Keratinocyte (primary cell): ENCODE results near the gene RXRA. TPM values are rescaled to one million over a fixed set of nuclear protein-coding genes. Genes with fewer than 3 reads are reported as not detected.

Experiments used
- DNase-seq: peaks from one replicate; pipeline ENCODE4 v3.0.0-alpha.2; 2011; ENCODE audit warnings: low read depth, missing footprints, low spot score
- FAIRE-seq: peaks from 2 replicates; lab custom pipeline; 2011; peaks lifted over from hg19 to GRCh38; lab: Jason Lieb, UNC
- H2AFZ ChIP-seq: 2 replicates; pipeline ENCODE4 v1.6.0; 2012; ENCODE audit warnings: low read length, control low read depth, inconsistent platforms; ENCODE audit not compliant: control insufficient read depth
- H3K27ac ChIP-seq: 2 replicates; pipeline ENCODE4 v1.5.1; 2011; ENCODE audit warnings: low read length; ENCODE audit not compliant: control insufficient read depth, insufficient read depth
- H3K27me3 ChIP-seq: 3 replicates; pipeline ENCODE4 v1.6.0; 2011; ENCODE audit warnings: low read length; ENCODE audit not compliant: control insufficient read depth, insufficient read depth; ENCODE audit errors: extremely low read depth
- H3K36me3 ChIP-seq, 2 experiments: 2 replicates in 1 of 2; 3 replicates in 1 of 2; pipeline ENCODE4 v1.5.1; 2011; ENCODE audit warnings: low read length in 2 of 2, mild to moderate bottlenecking in 1 of 2; ENCODE audit not compliant: control insufficient read depth in 2 of 2, insufficient read depth in 2 of 2; ENCODE audit errors: extremely low read depth in 1 of 2
- H3K4me1 ChIP-seq: 3 replicates; pipeline ENCODE4 v1.5.1; 2011; ENCODE audit warnings: low read length; ENCODE audit not compliant: control insufficient read depth, insufficient read depth; ENCODE audit errors: extremely low read depth
- H3K4me2 ChIP-seq: 3 replicates; pipeline ENCODE4 v1.6.0; 2011; ENCODE audit warnings: low read depth, low read length; ENCODE audit not compliant: control insufficient read depth, insufficient read depth; ENCODE audit errors: extremely low read depth
- H3K4me3 ChIP-seq, 3 experiments: fragments of 200-600 bp in 1 of 3; sonication (generic) in 1 of 3; 2 replicates in 2 of 3; 3 replicates in 1 of 3; pipeline ENCODE4 v1.5.1; 2011 to 2016; ENCODE audit warnings: low read length in 3 of 3, mild to moderate bottlenecking in 3 of 3, control low read depth in 2 of 3, inconsistent platforms in 1 of 3, low read depth in 1 of 3, mixed read lengths in 1 of 3, mixed run types in 1 of 3, moderate library complexity in 1 of 3; ENCODE audit not compliant: control insufficient read depth in 2 of 3, insufficient read depth in 2 of 3; ENCODE audit errors: extremely low read depth in 1 of 3
- H3K79me2 ChIP-seq: 2 replicates; pipeline ENCODE4 v1.6.0; 2012; ENCODE audit warnings: low read length; ENCODE audit not compliant: control insufficient read depth, insufficient read depth
- H3K9ac ChIP-seq: 3 replicates; pipeline ENCODE4 v1.6.0; 2011; ENCODE audit warnings: low read length; ENCODE audit not compliant: control insufficient read depth, insufficient read depth; ENCODE audit errors: extremely low read depth
- H3K9me1 ChIP-seq: 3 replicates; pipeline ENCODE4 v1.6.0; 2011; ENCODE audit warnings: low read length; ENCODE audit not compliant: control insufficient read depth, insufficient read depth; ENCODE audit errors: extremely low read depth
- H3K9me3 ChIP-seq: 2 replicates; pipeline ENCODE4 v1.5.1; 2012; ENCODE audit warnings: low read depth, low read length; ENCODE audit not compliant: control insufficient read depth
- H4K20me1 ChIP-seq: 3 replicates; pipeline ENCODE4 v1.6.0; 2011; ENCODE audit warnings: low read length; ENCODE audit not compliant: control insufficient read depth, insufficient read depth; ENCODE audit errors: extremely low read depth
- EZH2 ChIP-seq: IDR thresholded peaks from one replicate; pipeline ENCODE4 v1.6.1; 2012; ENCODE audit warnings: inconsistent platforms, mild to moderate bottlenecking, low read length, moderate library complexity
- dilution Hi-C: fragments of 300-500 bp; cut with MboI; formaldehyde crosslinking; loops from one replicate; pipeline ENCODE4 v1.7.0; 2020; ENCODE audit warnings: low sequenced_read_pairs; ENCODE audit not compliant: extremely low pct_ligation_motif_present
- polyA plus RNA-seq, 5 experiments: library from polyadenylated mRNA; depleted of rRNA in 3 of 5; stranded (reverse) in 3 of 5; stranded (forward) in 1 of 5; unstranded in 1 of 5; fragments of >200 nt; gene quantifications; 1 replicate in 1 of 5; 2 replicates in 3 of 5; 3 replicates in 1 of 5; pipeline versions ENCODE4 v1.2.1 to v1.2.3, GENCODE V29; 2011 to 2012; ENCODE audit warnings: missing spikeins in 2 of 5, low read depth in 1 of 5, low replicate concordance in 1 of 5
- TF ChIP-seq, protein P1 (sequence below), 3 experiments: IDR thresholded peaks in 1 of 3; conservative IDR thresholded peaks in 1 of 3; optimal IDR thresholded peaks in 1 of 3; 2 replicates in 2 of 3; 3 replicates in 1 of 3; pipeline versions ENCODE3 to v1.5.1; 2011; ENCODE audit warnings: low read length in 3 of 3, mild to moderate bottlenecking in 3 of 3, moderate library complexity in 2 of 3, control low read depth in 1 of 3, inconsistent platforms in 1 of 3; ENCODE audit not compliant: insufficient read depth in 2 of 3; ENCODE audit errors: extremely low read depth in 1 of 3

The RXRA gene
- polyA plus RNA-seq, 1 donor (not counting 4 experiments of a cell fraction or from before 2014, with no cell fraction given), result 9.7 TPM

DNA sequence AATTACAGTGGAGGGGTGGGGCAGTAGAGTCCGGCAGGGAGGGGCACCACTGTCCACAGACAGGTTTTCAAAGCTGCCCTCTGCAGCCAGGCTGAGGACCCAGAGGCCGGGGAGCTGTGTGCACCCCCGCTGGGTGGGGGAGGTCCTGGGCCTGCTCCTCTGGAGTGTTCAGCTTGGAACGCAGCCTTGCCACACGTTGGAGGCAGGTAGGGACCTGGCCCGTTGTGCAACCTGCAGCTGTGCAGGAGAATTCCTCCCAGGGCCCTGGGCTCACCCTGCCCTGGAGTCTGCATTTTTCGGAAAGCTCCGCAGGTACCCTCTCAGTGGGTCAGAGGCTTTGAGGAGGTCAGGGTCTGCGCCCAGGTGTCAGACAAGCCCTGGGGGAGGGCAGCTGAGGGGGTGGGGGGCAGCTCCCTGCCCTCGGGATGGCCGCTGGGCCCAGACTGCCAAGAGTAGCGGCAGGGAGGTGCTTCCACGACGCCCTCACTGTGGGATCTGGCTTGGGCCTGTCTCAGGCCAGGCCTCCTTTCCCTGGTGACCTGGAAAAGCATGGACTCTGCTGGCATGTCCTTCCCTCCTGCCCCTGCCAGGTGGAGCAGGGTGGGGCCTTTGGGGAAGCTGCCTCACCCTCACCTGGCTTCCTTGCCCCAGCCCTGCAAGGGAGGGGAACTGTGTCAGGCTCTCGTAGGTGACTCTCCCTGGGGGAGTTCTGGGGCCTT is 29.5 kb downstream of the RXRA start:
- TF ChIP-seq, protein P1, sequence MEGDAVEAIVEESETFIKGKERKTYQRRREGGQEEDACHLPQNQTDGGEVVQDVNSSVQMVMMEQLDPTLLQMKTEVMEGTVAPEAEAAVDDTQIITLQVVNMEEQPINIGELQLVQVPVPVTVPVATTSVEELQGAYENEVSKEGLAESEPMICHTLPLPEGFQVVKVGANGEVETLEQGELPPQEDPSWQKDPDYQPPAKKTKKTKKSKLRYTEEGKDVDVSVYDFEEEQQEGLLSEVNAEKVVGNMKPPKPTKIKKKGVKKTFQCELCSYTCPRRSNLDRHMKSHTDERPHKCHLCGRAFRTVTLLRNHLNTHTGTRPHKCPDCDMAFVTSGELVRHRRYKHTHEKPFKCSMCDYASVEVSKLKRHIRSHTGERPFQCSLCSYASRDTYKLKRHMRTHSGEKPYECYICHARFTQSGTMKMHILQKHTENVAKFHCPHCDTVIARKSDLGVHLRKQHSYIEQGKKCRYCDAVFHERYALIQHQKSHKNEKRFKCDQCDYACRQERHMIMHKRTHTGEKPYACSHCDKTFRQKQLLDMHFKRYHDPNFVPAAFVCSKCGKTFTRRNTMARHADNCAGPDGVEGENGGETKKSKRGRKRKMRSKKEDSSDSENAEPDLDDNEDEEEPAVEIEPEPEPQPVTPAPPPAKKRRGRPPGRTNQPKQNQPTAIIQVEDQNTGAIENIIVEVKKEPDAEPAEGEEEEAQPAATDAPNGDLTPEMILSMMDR (optimal IDR thresholded peaks at IDR 0.05 in 1 of 3, IDR thresholded peaks at IDR 0.05 in 1 of 3, conservative IDR thresholded peaks at IDR 0.05 in 1 of 3; ENCODE audit: extremely low read depth in 1 of 3, insufficient read depth in 2 of 3, low read length in 3 of 3), result no peak
- TF ChIP-seq EZH2, result no peak
- H3K9ac ChIP-seq, result peak overlapping the region; percentile 68
- no peaks in the 10 kb centered on the region for H3K27me3 ChIP-seq
- H3K79me2 ChIP-seq, result peaks cover 38% of the 10 kb centered on the region
- peaks cover 15% of the 10 kb centered on the region for H4K20me1 ChIP-seq
- no peak overlapping the region for H2AFZ ChIP-seq
- H3K9me3 ChIP-seq, result no peaks in the 10 kb centered on the region
- H3K9me1 ChIP-seq, result peaks cover 12% of the 10 kb centered on the region
- peaks cover 77% of the 10 kb centered on the region for H3K4me1 ChIP-seq
- no peak for DNase-seq
- peak overlapping the region in 1 of 3 experiments; percentile 6 for H3K4me3 ChIP-seq
- peak; percentile 92 for FAIRE-seq
- dilution Hi-C loops, result no loop called here
- peak overlapping the region; percentile 72 for H3K27ac ChIP-seq
- no peaks in the 10 kb centered on the region for H3K36me3 ChIP-seq
- H3K4me2 ChIP-seq, result peak overlapping the region; percentile 61

DNA sequence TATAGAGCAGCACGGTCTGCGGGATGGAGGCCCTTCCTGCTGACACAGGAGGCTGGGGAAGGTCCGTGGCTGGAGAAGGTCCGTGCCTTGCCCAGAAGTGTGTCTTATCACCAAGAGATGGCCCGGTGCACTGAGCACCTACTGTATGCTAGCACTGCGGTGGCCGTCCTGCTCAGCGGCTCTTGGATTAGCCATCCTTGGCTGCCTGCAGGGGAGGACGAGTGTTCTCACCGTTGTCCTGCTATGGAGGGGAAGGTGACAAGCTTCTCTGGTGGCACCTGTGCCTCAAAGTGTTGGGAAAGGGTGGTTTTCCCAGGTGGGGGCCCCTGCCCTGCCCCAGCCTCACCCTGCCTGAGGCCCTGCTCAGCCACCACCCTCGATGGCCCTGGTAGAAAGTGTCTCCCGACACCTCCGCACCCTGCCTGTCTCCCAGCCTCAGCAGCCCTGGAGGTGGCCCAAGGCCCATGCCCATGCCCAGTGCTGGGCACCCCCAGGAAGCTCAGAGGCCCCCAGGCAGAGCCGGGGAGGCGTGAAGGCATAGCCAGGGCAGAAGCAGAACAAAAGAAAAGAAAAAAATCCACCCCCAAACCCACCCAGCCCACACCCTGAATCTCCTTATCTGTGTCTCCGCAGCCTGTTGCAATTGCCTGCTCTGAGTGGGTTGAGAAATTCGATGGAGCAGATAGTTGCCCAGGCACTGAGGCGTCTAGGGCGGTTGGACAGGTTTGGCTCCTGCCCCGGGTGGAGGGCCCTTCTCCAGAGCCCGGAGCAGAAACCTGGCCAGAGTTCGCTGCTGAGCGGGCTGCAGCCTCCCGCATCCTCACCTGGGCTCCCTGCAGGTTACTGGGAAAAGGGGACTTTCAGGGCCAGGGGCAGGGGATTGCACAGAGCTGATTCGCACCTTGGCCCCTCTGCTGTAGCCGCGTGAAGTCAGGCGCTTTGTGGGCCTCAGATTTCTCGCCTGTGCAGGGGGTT is 30.5 kb downstream of the RXRA start:
- H3K79me2 ChIP-seq, result peaks cover 31% of the 10 kb centered on the region
- peaks cover 86% of the 10 kb centered on the region for H3K4me1 ChIP-seq
- peak overlapping the region in 1 of 3 experiments; percentile 3 for H3K4me3 ChIP-seq
- H3K27me3 ChIP-seq, result no peaks in the 10 kb centered on the region
- FAIRE-seq, result peak; percentile 69
- H2AFZ ChIP-seq, result no peak overlapping the region
- H4K20me1 ChIP-seq, result peaks cover 15% of the 10 kb centered on the region
- TF ChIP-seq, protein P1 (optimal IDR thresholded peaks at IDR 0.05 in 1 of 3, IDR thresholded peaks at IDR 0.05 in 1 of 3, conservative IDR thresholded peaks at IDR 0.05 in 1 of 3; ENCODE audit: extremely low read depth in 1 of 3, insufficient read depth in 2 of 3, low read length in 3 of 3), result no peak
- no peak for TF ChIP-seq EZH2
- H3K27ac ChIP-seq, result peak overlapping the region; percentile 72
- H3K4me2 ChIP-seq, result peak overlapping the region; percentile 61
- H3K36me3 ChIP-seq, result peaks cover 0 to 2% of the 10 kb centered on the region in 2 experiments
- H3K9me1 ChIP-seq, result peaks cover 12% of the 10 kb centered on the region
- dilution Hi-C loops, result no loop called here
- DNase-seq, result no peak
- H3K9ac ChIP-seq, result peak overlapping the region; percentile 68
- H3K9me3 ChIP-seq, result no peaks in the 10 kb centered on the region
